A549 (cell line): ENCODE results near the gene RTN3. TPM values are rescaled to one million over a fixed set of nuclear protein-coding genes. Genes with fewer than 3 reads are reported as not detected.

ENCODE experiments used
- ATAC-seq, 2 experiments: fragments of 200-7000 bp in 1 of 2; fragments of >200 bp in 1 of 2; cut with Nextera tagmentation in 1 of 2; cut with Tn5 transposase in 1 of 2; 3 replicates each; pipeline versions ENCODE4 v1.8.0 to v1.9.1; 2018 to 2020; ENCODE audit warnings: mild to moderate bottlenecking in 1 of 2, moderate library complexity in 1 of 2
- CTCF ChIA-PET: fragments of 300-600 bp; sonication (Branson Sonifier 250); formaldehyde crosslinking; extraction: SDS; loops from one replicate; lab custom pipeline; 2021; ENCODE audit warnings: antibody characterized with exemption, inconsistent platforms; lab: Yijun Ruan, JAX
- POLR2A ChIA-PET: fragments of 350-600 bp; formaldehyde crosslinking; extraction: SDS; loops from one replicate; lab custom pipeline; 2021; ENCODE audit warnings: antibody characterized with exemption, inconsistent platforms; lab: Yijun Ruan, JAX
- DNase-seq, 2 experiments: peaks; one replicate each; pipeline versions ENCODE4 v3.0.0 to v3.0.0-alpha.2; 2011 to 2016; ENCODE audit warnings: low read depth in 1 of 2, low spot score in 1 of 2
- FAIRE-seq: peaks from 2 replicates; lab custom pipeline; 2011; peaks lifted over from hg19 to GRCh38; lab: Jason Lieb, UNC
- H3K27ac ChIP-seq, 2 experiments: fragments of >200 bp; sonication (Bioruptor Twin); formaldehyde crosslinking; 3 replicates each; pipeline ENCODE4 v1.5.1; 2016 to 2017
- H3K4me1 ChIP-seq: fragments of >200 bp; sonication (Bioruptor Twin); formaldehyde crosslinking; 3 replicates; pipeline ENCODE4 v1.6.1; 2016
- H3K4me2 ChIP-seq: fragments of >200 bp; sonication (Bioruptor Twin); formaldehyde crosslinking; 3 replicates; pipeline ENCODE4 v1.6.1; 2016
- H3K4me3 ChIP-seq: fragments of >200 bp; sonication (Bioruptor Twin); formaldehyde crosslinking; 3 replicates; pipeline ENCODE4 v1.5.1; 2016
- H3K9me3 ChIP-seq: fragments of >200 bp; sonication (Bioruptor Twin); formaldehyde crosslinking; 3 replicates; pipeline ENCODE4 v1.6.1; 2016
- ATOH8 ChIP-seq: fragments of 250-450 bp; sonication (Bioruptor Pico); IDR thresholded peaks from 2 replicates; pipeline ENCODE4 v1.5.0; 2020; ENCODE audit warnings: low read depth, mild to moderate bottlenecking, moderate library complexity
- CBX2 ChIP-seq: fragments of 200-600 bp; sonication (generic); IDR thresholded peaks from 2 replicates; pipeline ENCODE4 v1.6.1; 2016; ENCODE audit warnings: low read depth, mild to moderate bottlenecking, borderline replicate concordance
- CBX8 ChIP-seq: fragments of 200-600 bp; sonication (generic); IDR thresholded peaks from 2 replicates; pipeline ENCODE4 v1.6.1; 2016
- CEBPB ChIP-seq, 2 experiments: fragments of >200 bp in 1 of 2; sonication (Bioruptor Twin) in 1 of 2; formaldehyde crosslinking in 1 of 2; IDR thresholded peaks; 2 replicates each; pipeline ENCODE4 v1.6.1; 2012 to 2016
- EHMT2 ChIP-seq: fragments of 200-600 bp; sonication (generic); IDR thresholded peaks from 2 replicates; pipeline ENCODE4 v1.6.1; 2016; ENCODE audit warnings: antibody characterized with exemption, low read depth, mild to moderate bottlenecking, moderate library complexity
- FOSB ChIP-seq: fragments of 250-450 bp; sonication (Bioruptor Pico); IDR thresholded peaks from 2 replicates; pipeline ENCODE4 v1.5.0; 2020; ENCODE audit warnings: mild to moderate bottlenecking, moderate library complexity
- FOSL2 ChIP-seq, 2 experiments: fragments of 450-650 bp in 1 of 2; fragments of >200 bp in 1 of 2; sonication (Bioruptor Twin) in 1 of 2; formaldehyde crosslinking; IDR thresholded peaks; 2 replicates each; pipeline versions ENCODE4 v1.5.0 to v1.6.1; 2016 to 2020; ENCODE audit warnings: mild to moderate bottlenecking in 1 of 2, moderate library complexity in 1 of 2
- HDAC2 ChIP-seq: fragments of 200-600 bp; sonication (generic); IDR thresholded peaks from 2 replicates; pipeline ENCODE4 v1.6.1; 2016
- HEYL ChIP-seq: fragments of 250-450 bp; sonication (Bioruptor Pico); IDR thresholded peaks from 2 replicates; pipeline ENCODE4 v1.8.0; 2021; ENCODE audit warnings: mild to moderate bottlenecking, moderate library complexity
- HOXA7 ChIP-seq: fragments of 250-450 bp; sonication (Bioruptor Pico); IDR thresholded peaks from 2 replicates; pipeline ENCODE4 v1.5.0; 2020; ENCODE audit warnings: mild to moderate bottlenecking, moderate library complexity
- HOXB13 ChIP-seq: fragments of 250-450 bp; sonication (Bioruptor Pico); IDR thresholded peaks from 2 replicates; pipeline ENCODE4 v1.5.0; 2020; ENCODE audit warnings: low read depth, mild to moderate bottlenecking, moderate library complexity
- JUNB ChIP-seq: fragments of >200 bp; sonication (Bioruptor Twin); formaldehyde crosslinking; IDR thresholded peaks from 2 replicates; pipeline ENCODE4 v1.6.1; 2016
- KDM1A ChIP-seq: fragments of 200-600 bp; sonication (generic); IDR thresholded peaks from 2 replicates; pipeline ENCODE4 v1.6.1; 2016; ENCODE audit warnings: low read depth, mild to moderate bottlenecking
- KDM5A ChIP-seq: fragments of 200-600 bp; sonication (generic); IDR thresholded peaks from 2 replicates; pipeline ENCODE4 v1.6.1; 2016; ENCODE audit warnings: antibody characterized with exemption, mild to moderate bottlenecking
- MAFK ChIP-seq: fragments of 450-650 bp; IDR thresholded peaks from 2 replicates; pipeline ENCODE4 v1.6.1; 2014; ENCODE audit not compliant: partially characterized antibody
- NPAS2 ChIP-seq: fragments of 250-450 bp; sonication (Bioruptor Pico); IDR thresholded peaks from 2 replicates; pipeline ENCODE4 v1.8.0; 2022; ENCODE audit warnings: mild to moderate bottlenecking, moderate library complexity, borderline replicate concordance
- NR3C1 ChIP-seq: fragments of >200 bp; sonication (Bioruptor Twin); formaldehyde crosslinking; IDR thresholded peaks from 3 replicates; pipeline ENCODE4 v1.6.1; 2017
- PHF8 ChIP-seq: fragments of 200-600 bp; sonication (generic); IDR thresholded peaks from 2 replicates; pipeline ENCODE4 v1.6.1; 2016; ENCODE audit warnings: low read depth, mild to moderate bottlenecking, antibody characterized with exemption, moderate library complexity, borderline replicate concordance
- POLR2AphosphoS2 ChIP-seq: conservative IDR thresholded peaks from 2 replicates; pipeline ENCODE4 v1.6.1; 2012; ENCODE audit warnings: low read length, improper control_type of control experiment, inconsistent platforms
- RCOR1 ChIP-seq: fragments of 150-350 bp; IDR thresholded peaks from 2 replicates; pipeline ENCODE4 v1.6.1; 2014; ENCODE audit warnings: antibody characterized with exemption, low read length, low read depth
- RFX5 ChIP-seq: fragments of 450-650 bp; IDR thresholded peaks from 2 replicates; pipeline ENCODE4 v1.7.1; 2014; ENCODE audit warnings: antibody characterized with exemption, mild to moderate bottlenecking, moderate library complexity
- SREBF2 ChIP-seq: fragments of 450-650 bp; IDR thresholded peaks from 2 replicates; pipeline ENCODE4 v1.6.1; 2014; ENCODE audit warnings: mild to moderate bottlenecking, moderate library complexity
- ZFP36 ChIP-seq: fragments of 450-650 bp; IDR thresholded peaks from 2 replicates; pipeline ENCODE4 v1.6.1; 2014; ENCODE audit warnings: borderline replicate concordance; ENCODE audit not compliant: partially characterized antibody
- WGBS: methylation state at CpG from one replicate; pipeline ENCODE4 v1.1.6; 2017; ENCODE audit errors: missing lambda C conversion rate; 5-methylcytosine and 5-hydroxymethylcytosine counted together
- polyA plus RNA-seq, 4 experiments: library from polyadenylated mRNA; depleted of rRNA in 3 of 4; stranded (reverse); fragments of >200 nt; fragmentation: RNase III in 1 of 4; extraction: RNeasy Plus Mini Kit Qiagen cat#74134 plus additional on column Dnase treatment in 1 of 4; gene quantifications; 2 replicates in 3 of 4; 3 replicates in 1 of 4; pipeline ENCODE4 v1.2.3, GENCODE V29; 2011 to 2017
- TF ChIP-seq, protein P1 (sequence below): fragments of >200 bp; sonication (Bioruptor Twin); formaldehyde crosslinking; IDR thresholded peaks from 2 replicates; pipeline ENCODE4 v1.6.1; 2016
- TF ChIP-seq, protein P2 (sequence below): fragments of 250-450 bp; sonication (Bioruptor Pico); IDR thresholded peaks from 2 replicates; pipeline ENCODE4 v1.5.0; 2021; ENCODE audit warnings: mild to moderate bottlenecking, moderate library complexity, borderline replicate concordance
- TF ChIP-seq, protein P3 (sequence below): IDR thresholded peaks from 2 replicates; pipeline ENCODE4 v1.6.1; 2012
- TF ChIP-seq, protein P4 (sequence below): fragments of >200 bp; sonication (Bioruptor Twin); formaldehyde crosslinking; IDR thresholded peaks from 3 replicates; pipeline ENCODE4 v1.5.1; 2016

Gene RTN3
- polyA plus RNA-seq, 2 of the 4 experiments (the other 2 are of a cell fraction), result 108 to 196 TPM

- FAIRE-seq (no peak), DNase-seq (no peak), ATAC-seq (no peak)
- H3K4me3 ChIP-seq, result no peak overlapping the region
- ChIA-PET POLR2A (interaction anchor here (0.8 kb wide), 1 partner anchor 15 kb away, joined by 3 read pairs; no protein-coding TSS in a partner anchor), CTCF (interaction anchor here (1.1 to 1.2 kb wide), 2 partner anchors 14 to 16 kb away, joined by 3 read pairs; partner anchors contain the start of gene ATL3)
- WGBS, result 64% methylated on average over 2 of the region's 2 CpGs
- TF ChIP-seq CBX8 (no peak), CEBPB (IDR thresholded peaks at IDR 0.05) (no peak), FOSB (CRISPR knock-in tag) (no peak), MAFK (no peak), FOSL2 (IDR thresholded peaks at IDR 0.05) (no peak), FOSL2 (CRISPR knock-in tag; IDR thresholded peaks at IDR 0.05) (no peak), SREBF2 (no peak), JUNB (no peak), HDAC2 (no peak), NR3C1 (no peak), NPAS2 (CRISPR knock-in tag) (no peak), ATOH8 (CRISPR knock-in tag) (no peak), HOXB13 (CRISPR knock-in tag) (no peak), KDM1A (no peak), PHF8 (no peak)
- TF ChIP-seq, protein P1, sequence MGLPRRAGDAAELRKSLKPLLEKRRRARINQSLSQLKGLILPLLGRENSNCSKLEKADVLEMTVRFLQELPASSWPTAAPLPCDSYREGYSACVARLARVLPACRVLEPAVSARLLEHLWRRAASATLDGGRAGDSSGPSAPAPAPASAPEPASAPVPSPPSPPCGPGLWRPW, result no peak
- TF ChIP-seq, protein P2, sequence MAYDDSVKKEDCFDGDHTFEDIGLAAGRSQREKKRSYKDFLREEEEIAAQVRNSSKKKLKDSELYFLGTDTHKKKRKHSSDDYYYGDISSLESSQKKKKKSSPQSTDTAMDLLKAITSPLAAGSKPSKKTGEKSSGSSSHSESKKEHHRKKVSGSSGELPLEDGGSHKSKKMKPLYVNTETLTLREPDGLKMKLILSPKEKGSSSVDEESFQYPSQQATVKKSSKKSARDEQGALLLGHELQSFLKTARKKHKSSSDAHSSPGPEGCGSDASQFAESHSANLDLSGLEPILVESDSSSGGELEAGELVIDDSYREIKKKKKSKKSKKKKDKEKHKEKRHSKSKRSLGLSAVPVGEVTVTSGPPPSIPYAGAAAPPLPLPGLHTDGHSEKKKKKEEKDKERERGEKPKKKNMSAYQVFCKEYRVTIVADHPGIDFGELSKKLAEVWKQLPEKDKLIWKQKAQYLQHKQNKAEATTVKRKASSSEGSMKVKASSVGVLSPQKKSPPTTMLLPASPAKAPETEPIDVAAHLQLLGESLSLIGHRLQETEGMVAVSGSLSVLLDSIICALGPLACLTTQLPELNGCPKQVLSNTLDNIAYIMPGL (CRISPR knock-in tag), result no peak
- TF ChIP-seq, protein P3, sequence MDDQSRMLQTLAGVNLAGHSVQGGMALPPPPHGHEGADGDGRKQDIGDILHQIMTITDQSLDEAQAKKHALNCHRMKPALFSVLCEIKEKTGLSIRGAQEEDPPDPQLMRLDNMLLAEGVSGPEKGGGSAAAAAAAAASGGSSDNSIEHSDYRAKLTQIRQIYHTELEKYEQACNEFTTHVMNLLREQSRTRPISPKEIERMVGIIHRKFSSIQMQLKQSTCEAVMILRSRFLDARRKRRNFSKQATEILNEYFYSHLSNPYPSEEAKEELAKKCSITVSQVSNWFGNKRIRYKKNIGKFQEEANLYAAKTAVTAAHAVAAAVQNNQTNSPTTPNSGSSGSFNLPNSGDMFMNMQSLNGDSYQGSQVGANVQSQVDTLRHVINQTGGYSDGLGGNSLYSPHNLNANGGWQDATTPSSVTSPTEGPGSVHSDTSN, result no peak
- no peak overlapping the region for H3K27ac ChIP-seq
- peaks cover 53% of the 10 kb centered on the region for H3K4me1 ChIP-seq
- no peaks in the 10 kb centered on the region for H3K9me3 ChIP-seq
- no peak overlapping the region for H3K4me2 ChIP-seq
These were observed 5.6 kb downstream of the RTN3 start for GRCh38 chr11:63686926-63687325.

DNA sequence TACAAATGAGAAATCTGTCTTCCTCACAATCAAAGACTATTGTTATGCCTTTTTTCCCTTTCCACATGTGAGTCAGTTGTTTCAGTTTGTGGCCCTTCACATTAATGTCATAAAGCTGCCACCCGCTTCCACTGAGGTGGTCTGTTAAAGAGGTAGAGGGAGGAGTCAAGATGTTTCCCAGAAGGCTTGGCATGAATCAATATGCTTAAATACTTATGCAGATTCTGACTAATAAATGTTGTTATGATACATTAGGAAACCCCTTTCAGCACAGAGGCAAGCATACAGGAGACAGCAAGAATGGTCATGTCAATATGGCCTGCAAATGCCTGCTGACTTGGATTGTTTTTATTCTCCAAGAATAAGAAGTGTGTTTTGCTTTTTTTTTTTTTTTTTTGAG, 6.5 kb downstream of the RTN3 start:
- H3K4me3 ChIP-seq, result no peak overlapping the region
- no peaks in the 10 kb centered on the region for H3K9me3 ChIP-seq
- peak overlapping the region in 1 of 2 experiments; percentile 20; a peak in 1 of 6 replicates for H3K27ac ChIP-seq
- H3K4me1 ChIP-seq, result peaks cover 53% of the 10 kb centered on the region
- ChIA-PET POLR2A (no interaction called here), CTCF (no interaction called here)
- no peak for TF ChIP-seq FOSB (CRISPR knock-in tag)
- no peak for ATAC-seq
- no peak for DNase-seq
- FAIRE-seq, result no peak
- H3K4me2 ChIP-seq, result no peak overlapping the region
- WGBS, result 83% methylated on average over 1 of the region's 1 CpG

- H3K4me1 ChIP-seq, result peaks cover 8% of the 10 kb centered on the region
- ChIA-PET CTCF (interaction anchor here (0.9 to 2.2 kb wide), 6 partner anchors 16 to 101 kb away, joined by 3 to 12 read pairs (median 4); partner anchors contain the start of gene ATL3), POLR2A (interaction anchor here (1.0 kb wide), 1 partner anchor 13 kb away, joined by 3 read pairs; the partner anchor contains the start of gene RTN3)
- DNase-seq, result no peak
- no peak for FAIRE-seq
- 96% methylated on average over 7 of the region's 7 CpGs for WGBS
- no peak overlapping the region for H3K4me2 ChIP-seq
- no peak for ATAC-seq
- H3K27ac ChIP-seq, result no peak overlapping the region
- H3K4me3 ChIP-seq, result no peak overlapping the region
- H3K9me3 ChIP-seq, result no peaks in the 10 kb centered on the region
- no peak for TF ChIP-seq KDM5A
- no peak for TF ChIP-seq RCOR1
- no peak for TF ChIP-seq POLR2AphosphoS2
- no peak for TF ChIP-seq ZFP36
- no peak for TF ChIP-seq HOXA7 (CRISPR knock-in tag)
- no peak for TF ChIP-seq ATOH8 (CRISPR knock-in tag)
- TF ChIP-seq EHMT2, result no peak
- no peak for TF ChIP-seq RFX5
- TF ChIP-seq CBX2, result no peak
- no peak for TF ChIP-seq HEYL
- TF ChIP-seq, protein P4, sequence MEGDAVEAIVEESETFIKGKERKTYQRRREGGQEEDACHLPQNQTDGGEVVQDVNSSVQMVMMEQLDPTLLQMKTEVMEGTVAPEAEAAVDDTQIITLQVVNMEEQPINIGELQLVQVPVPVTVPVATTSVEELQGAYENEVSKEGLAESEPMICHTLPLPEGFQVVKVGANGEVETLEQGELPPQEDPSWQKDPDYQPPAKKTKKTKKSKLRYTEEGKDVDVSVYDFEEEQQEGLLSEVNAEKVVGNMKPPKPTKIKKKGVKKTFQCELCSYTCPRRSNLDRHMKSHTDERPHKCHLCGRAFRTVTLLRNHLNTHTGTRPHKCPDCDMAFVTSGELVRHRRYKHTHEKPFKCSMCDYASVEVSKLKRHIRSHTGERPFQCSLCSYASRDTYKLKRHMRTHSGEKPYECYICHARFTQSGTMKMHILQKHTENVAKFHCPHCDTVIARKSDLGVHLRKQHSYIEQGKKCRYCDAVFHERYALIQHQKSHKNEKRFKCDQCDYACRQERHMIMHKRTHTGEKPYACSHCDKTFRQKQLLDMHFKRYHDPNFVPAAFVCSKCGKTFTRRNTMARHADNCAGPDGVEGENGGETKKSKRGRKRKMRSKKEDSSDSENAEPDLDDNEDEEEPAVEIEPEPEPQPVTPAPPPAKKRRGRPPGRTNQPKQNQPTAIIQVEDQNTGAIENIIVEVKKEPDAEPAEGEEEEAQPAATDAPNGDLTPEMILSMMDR, result no peak
These were observed 13.3 kb downstream of the RTN3 start for GRCh38 chr11:63694596-63694995.
